NCI-H1105 treated with DMSO at 0.1 percent for 48 hours (cell line): Measurements from ENCODE around the gene DUSP1.

Experiments
- DNase-seq: peaks from one replicate; lab custom pipeline; 2025; lab: John Stamatoyannopoulos, UW

The DUSP1 gene

GRCh38 chr5:172777881-172778814, 7.2 kb upstream of the DUSP1 start:
- DNase-seq, result no peak

DNA sequence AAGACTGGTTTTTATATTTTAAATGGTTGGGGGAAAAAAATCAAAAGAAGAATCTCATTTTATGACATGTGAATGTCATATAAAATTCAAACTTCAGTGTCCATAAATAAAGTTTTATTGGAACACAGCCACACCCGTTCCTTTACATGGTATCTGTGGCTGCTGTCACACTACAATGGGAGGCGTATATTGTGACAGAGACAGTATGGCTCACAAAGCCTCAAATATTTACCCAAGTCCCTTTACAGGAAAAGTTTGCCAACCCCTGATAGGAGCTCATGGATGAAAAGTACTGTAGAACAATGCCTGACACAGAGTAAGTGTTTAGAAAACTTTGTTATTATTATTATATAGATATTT, 5.2 kb upstream of the DUSP1 start:
- no peak for DNase-seq

DNA sequence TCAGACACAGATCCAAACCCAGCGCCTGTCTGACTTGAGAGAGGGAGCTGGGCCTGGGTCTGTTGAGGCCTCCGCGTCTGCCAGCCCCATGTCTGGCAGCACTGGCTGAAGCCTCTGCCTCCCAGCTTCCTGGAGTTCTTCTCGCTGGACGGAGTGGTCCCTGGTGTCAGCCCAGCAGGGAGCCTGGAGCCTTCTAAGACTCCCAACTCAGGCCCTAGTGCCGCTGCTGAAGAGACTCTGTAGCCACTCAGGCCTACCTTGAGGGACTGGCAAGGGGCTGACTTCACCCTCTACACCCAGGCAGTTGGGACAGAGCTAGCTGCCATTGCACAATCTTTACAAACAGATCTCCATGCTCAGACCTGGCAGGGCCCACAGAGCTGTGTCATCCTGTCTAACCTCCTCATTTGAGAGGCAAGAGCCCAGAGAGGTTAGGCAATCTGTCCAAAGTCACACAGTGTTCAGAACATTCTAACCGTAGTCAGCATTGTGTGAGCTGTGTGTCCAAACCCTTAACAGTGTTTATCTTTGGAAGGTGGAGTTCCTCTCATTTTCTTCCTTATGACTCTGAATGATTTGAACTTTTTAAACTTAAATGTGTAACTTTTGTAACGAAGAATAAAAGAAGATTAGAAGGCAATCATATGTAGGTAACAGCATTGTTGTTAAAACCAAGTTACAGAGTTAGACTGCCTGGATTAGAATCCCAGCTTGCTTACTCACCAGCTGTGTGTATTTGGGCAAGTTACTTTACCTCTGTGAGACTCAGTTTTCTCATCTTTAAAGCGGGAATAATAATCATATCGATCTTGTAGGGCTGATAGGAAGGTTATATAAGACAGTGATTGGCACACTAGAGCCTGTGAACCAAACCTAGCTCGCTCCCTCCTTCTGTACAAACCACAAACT, 4.6 kb upstream of the DUSP1 start:
- no peak for DNase-seq

DNA sequence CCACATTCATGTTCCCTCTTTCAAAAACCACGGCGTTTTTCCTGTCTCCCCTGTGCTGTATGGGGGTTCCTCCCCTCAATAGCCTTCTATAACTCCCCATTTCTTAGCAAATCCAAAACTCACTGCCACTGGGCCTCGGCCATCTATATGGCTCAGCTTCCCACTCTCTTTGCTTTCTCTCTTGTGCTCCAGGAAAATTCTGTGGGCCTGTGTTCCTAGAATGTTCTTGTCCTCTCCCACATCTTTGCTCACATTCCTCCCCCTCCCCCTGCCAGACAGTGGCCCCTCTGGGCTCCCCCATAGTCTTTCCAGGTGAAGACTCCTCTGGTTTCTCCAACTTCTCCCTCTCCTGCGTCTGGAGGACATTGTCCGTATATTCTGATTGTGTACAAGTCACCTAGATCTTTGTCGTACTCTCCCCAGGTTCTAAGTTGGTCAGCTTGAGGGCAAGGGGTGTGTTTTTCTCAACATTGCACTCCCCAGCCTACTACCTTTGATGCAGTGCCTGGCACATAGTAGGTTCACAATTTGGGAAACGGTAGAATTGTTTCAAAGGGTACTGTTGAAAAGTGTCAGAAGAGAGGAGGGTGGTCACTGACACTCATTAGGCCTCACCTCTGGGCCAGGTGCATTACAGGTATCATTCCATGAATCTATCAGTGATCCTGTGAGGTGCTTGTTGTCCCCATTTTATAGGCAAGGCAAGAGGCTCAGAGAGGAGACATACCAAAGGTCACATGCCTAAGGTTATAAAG, 3.7 kb upstream of the DUSP1 start:
- no peak for DNase-seq

DNA sequence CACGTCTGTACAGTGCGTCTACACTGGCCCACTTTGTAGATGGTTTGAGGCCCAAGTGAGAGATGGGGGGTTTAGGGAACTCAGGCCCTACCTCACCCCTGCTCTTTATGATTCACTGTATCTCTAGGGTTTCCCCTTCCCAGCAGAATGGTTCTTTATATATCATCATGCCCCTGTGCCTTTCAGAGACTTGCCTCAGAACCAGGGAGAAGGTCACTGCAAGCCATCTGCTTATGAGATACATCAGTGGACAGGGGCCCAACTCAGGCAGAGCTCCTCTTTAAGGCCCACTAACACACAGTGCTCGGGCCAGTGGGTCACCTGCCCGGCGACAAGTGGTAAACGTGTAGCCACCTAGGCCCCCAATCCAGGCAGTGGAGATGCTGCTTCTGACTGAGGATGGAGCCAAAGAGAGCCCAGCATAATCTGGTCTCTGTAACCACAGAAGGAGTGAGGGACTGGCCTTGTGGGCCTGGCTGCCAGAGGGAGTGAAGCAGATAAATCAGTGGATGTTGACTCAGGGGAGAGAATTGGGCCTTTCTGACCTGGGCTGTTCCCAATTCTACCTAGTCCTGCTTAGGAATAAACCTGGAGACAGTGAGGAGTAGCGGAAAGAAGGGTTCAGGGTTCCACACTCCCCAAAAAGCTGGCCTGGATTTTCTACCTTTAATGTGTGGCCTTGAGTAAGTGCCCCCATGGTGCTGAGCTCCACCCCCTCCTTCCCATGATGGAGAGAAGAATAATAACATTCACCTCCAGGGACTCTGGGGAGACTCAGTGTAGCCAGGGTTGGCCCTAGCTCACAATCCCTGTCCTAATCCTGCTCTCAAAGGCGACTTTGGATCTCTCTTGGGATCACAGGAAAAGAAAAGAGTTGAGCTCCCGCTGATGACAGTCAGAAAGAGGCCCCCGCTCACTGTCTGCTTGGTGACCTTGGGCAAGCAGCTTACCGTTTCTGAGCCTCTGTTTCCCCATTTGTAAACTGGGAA, 2.8 kb upstream of the DUSP1 start:
- no peak for DNase-seq

DNA sequence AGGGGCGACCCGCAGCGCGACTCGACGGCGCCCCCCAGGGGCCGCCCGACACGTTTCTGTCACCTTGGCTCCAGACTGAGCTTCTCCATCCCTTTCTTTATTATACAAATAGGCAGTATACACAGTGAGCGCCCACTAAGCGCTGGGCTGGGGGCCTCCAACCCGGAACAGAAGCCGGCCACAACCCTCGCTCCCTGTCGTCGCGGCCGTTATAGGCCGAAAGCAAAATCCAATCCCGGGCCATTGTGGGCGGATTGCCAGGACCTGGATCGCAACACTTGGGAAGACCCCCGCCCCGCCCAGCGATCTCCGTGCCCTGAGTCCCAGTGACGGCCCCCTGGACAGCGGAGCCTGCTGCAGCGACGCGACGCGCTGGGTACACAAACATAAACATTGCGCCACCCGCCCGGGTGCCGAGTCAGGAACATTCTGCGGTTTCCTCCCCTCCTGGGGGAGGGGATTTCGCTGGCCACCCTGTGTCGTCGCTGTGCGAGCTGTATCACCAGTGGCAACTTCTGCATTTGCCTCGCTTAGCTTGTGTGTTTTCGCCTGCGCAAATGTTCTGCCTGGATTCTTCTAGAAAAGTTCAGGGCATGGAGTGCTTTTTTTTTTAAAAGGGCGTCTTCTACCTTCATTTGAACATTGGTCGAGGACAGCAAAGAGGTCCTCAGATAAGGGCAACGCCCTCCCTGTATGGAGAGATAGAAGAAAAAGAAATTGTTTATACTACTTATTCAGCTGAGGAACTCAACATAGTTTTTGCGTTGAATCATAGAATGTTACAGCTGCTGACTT, 1.3 kb upstream of the DUSP1 start:
- peak; percentile 26 for DNase-seq

DNA sequence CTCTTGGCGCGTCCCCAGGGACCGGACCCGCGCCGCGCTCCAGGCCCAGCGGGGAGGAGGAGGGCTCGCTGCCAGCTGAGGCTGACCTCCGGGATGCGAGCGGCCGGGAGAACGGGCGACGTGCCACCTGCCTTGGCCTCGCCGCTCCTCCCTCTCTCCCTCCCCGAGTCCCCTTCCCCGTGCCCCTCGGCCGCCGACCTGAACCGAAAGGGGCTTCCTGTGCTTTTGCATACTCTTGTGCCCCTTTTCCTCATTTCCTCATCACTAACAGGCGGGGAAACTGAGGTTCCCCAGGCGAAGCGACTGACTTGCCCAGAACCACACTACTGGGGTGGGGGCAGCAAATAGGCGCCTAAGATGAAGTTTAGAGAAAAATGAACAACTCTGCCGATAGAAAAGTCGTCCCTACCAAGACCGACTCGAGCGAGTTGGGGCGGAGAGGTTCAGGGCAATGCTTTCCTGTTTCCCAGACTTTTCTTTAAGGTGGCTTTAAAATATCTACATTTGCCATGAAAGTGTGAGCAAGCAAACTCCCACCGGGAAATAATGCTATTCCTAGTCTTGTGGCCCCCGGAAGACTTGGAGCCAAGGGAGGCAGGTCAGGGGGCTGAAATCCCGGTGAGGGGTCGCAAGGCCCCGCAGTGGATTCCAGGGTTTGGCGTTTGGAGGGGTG, 580 bp upstream of the DUSP1 start:
- DNase-seq, result no peak

GRCh38 chr5:172770374-172770674, 671 bp downstream of the DUSP1 start:
- no peak for DNase-seq

- no peak for DNase-seq
These were observed 1.2 kb downstream of the DUSP1 start for GRCh38 chr5:172769616-172770373.

DNA sequence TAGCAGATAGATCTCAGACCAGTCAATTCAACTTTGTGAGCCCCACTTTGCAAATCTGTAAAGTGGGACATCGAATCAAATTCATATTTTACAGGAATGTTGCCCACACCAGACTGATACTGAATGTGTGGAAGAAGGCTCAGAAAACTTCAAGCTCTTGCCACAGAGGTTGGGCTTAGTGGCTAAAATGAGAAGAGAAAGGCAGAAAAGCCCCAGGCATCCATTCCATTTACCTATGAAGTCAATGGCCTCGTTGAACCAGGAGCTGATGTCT, 1.7 kb downstream of the DUSP1 start:
- no peak for DNase-seq

DNA sequence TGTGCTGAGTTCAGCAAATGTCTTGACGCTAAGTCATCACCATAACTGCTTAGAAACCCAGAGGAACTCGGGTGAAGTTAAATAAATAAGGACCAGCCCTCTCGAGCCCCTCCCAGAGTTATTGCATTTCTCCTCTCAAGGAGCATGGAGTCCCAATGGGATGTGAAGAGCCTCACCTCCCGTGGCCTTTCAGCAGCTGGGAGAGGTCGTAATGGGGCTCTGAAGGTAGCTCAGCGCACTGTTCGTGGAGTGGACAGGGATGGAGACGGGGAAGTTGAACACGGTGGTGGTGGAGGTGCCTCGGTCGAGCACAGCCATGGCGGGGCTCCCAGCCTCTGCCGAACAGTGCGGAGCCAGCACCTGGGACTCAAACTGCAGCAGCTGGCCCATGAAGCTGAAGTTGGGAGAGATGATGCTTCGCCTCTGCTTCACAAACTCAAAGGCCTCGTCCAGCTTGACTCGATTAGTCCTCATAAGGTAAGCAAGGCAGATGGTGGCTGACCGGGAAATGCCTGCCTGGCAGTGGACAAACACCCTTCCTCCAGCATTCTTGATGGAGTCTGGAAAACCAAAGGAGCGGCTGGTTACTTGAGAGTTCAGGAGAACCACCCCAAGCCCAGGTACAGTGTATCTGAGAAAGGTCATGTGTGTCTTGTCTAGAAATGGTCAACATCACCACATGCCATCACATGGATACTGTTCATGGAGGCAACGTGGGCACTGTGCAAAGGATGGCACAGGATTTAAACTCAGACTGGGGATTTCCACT, 2.2 kb downstream of the DUSP1 start:
- DNase-seq, result no peak

DNA sequence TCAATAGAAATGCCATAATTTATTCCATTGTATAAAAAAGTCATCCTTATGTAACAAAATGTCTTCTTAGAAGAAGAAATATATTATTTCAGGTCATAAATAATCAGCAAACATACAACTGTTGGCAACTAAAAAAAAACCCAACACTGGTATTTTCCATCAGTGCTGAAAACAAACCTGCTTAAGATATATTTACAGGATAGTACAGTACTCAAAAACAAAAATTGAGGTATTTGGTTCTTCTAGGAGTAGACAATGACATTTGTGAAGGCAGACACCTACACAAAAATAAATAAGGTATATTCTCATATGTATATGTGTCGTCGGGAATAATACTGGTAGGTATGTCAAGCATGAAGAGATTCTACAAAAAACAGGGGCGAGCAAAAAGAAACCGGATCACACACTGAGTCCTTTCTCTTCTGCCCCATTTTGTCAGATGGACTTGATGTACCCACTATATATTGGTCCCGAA, 2.9 kb downstream of the DUSP1 start:
- no peak for DNase-seq

- no peak for DNase-seq
These were observed 4.5 kb downstream of the DUSP1 start for GRCh38 chr5:172766287-172767108.

DNA sequence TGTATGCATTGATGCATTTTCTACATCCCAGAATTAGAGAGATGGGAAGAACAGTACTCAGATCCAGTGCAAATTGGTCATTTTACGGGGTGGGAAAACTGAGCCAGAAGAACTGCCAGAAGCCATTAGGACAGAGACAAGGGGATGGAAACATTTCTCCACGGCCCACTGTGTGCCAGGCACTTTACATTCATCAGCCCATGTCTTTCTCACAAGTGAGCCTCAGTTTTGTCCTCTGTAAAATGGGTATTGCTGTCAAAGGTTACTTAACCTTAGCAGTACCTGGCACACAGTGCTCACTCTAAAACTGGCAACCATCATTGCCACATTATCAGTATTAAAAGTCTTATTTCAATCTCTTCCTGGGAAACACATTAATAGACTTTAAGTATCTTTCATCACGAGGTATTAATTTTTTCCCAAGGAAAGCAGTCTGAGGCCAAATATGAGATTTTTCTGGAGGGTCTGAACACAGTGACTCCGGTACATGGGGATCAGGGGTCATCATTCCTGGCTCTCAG, 5.2 kb downstream of the DUSP1 start:
- DNase-seq, result no peak

DNA sequence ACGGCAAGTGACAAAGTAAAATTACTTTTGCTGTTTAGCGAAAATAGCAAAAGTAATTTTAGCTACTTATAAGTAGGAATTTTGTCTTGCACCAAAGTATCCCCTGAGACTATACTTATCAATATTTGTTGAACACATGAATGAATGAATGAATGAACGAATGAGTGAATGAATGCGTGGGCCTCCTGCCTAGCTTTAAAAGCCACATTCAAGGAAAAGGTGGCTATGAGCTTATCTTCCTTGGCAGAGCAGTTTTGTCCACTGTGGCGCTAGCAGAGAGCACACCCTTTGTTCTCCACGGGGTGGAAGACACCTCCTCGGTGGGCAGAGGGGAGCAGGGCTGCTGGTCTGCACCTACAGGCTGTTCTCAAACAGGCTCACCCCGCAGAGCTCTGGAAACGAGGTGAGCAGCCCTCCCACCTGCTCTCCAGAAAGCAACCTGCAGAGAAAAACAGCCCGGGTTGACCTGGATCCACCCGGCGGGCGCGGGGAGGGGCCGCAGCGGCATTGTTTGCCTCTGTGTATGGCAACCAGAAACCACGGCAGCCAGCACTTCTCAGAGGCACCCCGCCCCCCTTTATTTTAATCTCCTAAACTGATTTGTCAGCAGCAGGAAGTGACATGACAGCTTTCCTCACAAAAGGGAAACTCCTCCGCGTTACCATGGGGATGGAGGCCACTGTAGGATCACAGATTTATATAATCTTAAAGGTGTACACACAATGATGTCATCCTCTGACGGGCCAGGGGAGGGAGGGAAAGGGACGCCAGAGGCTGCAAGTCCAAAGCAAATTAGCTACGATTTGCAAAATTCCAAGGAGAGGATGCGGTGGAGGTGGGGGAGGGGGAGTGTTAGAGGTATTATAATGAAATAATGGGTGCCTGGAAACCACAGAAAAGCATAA, 5.9 kb downstream of the DUSP1 start:
- DNase-seq, result peak; percentile 92

- DNase-seq, result no peak
These were observed 7.9 kb downstream of the DUSP1 start for GRCh38 chr5:172763120-172763464.
